GM12872 (cell line): ENCODE measurements around the gene PLOD2.

Experiments
- CTCF ChIP-seq: IDR thresholded peaks from 3 replicates; pipeline ENCODE4 v1.5.1; 2011; ENCODE audit warnings: low read depth, mild to moderate bottlenecking, low read length, moderate library complexity; ENCODE audit not compliant: insufficient read depth

PLOD2 gene

GRCh38 chr3:146085678-146086077, 75.3 kb downstream of the PLOD2 start:
- TF ChIP-seq CTCF = no peak

- no peak for TF ChIP-seq CTCF
Measured at GRCh38 chr3:146080578-146080977, 80.4 kb downstream of the PLOD2 start.

GRCh38 chr3:146078031-146078430, 83.0 kb downstream of the PLOD2 start:
- TF ChIP-seq CTCF = no peak

- no peak for TF ChIP-seq CTCF
Measured at GRCh38 chr3:146077181-146077580, 83.8 kb downstream of the PLOD2 start.

- no peak for TF ChIP-seq CTCF
Measured at GRCh38 chr3:146072824-146073223, 88.2 kb downstream of the PLOD2 start.

GRCh38 chr3:146072061-146072460, 88.9 kb downstream of the PLOD2 start:
- no peak for TF ChIP-seq CTCF

GRCh38 chr3:146071632-146072031, 89.4 kb downstream of the PLOD2 start:
- TF ChIP-seq CTCF = no peak

- no peak for TF ChIP-seq CTCF
Measured at GRCh38 chr3:146067048-146067447, 93.9 kb downstream of the PLOD2 start.
